Dermis blood vessel endothelial cell (primary cell): ENCODE measurements around the gene CABP1. TPM values are rescaled to one million over a fixed set of nuclear protein-coding genes. Genes with fewer than 3 reads are reported as not detected.

ENCODE experiments used
- DNase-seq: peaks from one replicate; pipeline ENCODE4 v3.0.0; 2010
- total RNA-seq: library from RNA; depleted of rRNA; stranded (reverse); fragments of >200 nt; gene quantifications from 2 replicates; pipeline ENCODE4 v1.2.3, GENCODE V29; 2014

The CABP1 gene
- total RNA-seq, 1 donor from 2014 or later: 0.17 TPM

DNA sequence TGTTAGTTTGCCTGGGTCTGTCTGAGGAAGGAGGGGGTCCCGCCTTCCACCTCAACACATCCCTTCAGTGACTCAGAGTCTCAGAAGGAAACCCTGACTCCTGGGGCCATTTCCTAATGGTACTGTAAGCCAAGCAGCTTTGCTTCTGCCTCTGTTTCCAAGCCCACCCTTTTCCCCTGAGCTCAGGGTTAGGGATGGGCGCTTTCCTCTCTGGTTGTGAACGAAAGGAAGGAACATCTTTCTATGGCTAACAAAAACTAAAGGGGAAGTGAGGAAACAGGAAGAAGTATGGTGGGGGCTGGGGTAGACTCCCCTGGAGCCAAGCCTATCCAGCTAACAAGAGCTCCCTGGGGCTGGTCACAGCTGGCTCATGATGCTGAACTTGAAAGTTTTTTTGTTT lies 58.2 kb downstream of the CABP1 start:
- peak; percentile 68 for DNase-seq

DNA sequence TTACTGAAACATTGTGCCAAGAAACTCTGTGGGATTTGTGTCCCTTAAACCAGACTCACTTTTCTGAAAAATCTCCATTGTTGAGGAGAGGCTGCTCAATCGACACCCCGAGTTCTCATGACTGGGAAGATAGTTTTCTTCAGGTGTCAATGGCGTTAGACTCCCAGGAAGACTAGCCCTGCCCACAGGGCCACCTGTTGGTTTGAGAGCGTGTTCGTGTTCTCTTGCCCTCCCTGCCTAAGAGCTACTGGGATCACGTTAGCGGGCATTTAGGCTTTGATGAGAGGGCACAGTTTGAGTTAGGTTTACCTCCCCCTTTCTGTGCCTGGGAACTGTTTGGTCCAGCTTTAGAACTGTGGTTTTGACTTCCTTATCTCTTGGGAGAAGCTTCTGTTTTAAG lies 59.1 kb downstream of the CABP1 start:
- no peak for DNase-seq

DNA sequence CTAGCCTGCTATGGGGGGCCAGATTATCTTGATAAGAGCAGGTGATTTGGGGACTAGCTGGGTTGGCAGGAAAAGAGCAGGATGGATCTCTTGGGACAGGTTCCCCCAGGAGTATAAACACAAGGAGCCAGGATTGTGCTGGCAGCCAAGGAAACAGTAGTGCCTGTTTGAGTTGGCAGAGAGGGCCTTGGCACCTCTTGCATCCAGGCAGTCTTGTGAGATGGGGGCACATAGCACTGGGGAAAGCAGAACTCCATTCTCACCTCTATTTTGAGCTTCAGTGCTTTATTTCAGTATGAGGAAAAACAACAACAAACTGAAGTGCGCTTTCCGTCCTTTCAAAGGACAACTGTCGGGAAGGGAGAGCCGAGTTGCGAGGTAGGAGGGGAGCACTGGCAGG lies 60.5 kb downstream of the CABP1 start:
- DNase-seq: no peak

DNA sequence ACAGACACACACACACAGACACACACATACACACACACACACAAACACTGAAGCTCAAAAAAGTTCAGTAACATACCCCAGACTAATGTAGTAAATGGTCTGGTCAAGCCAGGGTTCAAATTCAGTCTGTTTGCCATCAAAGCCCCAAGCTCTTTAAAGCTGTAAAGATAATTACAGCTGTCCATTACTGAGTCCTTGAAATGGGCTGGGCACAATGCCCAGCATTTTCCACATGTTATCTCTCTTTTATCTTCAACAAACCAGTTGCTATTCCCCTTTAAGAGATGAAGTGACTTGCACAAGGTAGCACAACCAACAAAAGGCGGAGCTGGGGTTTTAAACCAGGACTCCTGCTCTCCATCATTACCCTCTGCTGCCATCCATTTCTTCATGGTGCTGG lies 62.2 kb downstream of the CABP1 start:
- DNase-seq: no peak

GRCh38 chr12:120703311-120703942 lies 63.0 kb downstream of the CABP1 start:
- no peak for DNase-seq

DNA sequence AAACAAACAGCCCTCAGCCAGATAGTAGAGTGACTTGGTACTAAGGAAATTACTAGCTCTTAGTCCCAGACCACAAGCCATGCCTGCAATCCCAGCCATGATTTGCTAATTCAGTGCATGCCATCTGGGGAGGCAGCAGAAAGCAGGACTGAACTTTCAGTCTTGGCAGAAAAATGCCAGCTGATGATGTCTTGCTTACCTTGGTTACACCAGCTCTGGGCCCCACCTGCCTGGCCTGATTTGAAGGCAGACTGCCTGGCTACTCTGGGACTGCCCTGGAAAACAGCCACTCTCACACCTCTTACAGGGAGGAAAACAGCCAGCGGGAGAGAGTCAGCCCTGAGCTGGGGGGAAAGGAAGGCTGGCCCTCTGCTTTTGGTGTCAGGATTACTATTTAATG lies 65.2 kb downstream of the CABP1 start:
- DNase-seq: no peak

- no peak for DNase-seq
Measured at GRCh38 chr12:120706029-120706428, 65.6 kb downstream of the CABP1 start.

GRCh38 chr12:120708651-120709050 lies 68.2 kb downstream of the CABP1 start:
- no peak for DNase-seq

DNA sequence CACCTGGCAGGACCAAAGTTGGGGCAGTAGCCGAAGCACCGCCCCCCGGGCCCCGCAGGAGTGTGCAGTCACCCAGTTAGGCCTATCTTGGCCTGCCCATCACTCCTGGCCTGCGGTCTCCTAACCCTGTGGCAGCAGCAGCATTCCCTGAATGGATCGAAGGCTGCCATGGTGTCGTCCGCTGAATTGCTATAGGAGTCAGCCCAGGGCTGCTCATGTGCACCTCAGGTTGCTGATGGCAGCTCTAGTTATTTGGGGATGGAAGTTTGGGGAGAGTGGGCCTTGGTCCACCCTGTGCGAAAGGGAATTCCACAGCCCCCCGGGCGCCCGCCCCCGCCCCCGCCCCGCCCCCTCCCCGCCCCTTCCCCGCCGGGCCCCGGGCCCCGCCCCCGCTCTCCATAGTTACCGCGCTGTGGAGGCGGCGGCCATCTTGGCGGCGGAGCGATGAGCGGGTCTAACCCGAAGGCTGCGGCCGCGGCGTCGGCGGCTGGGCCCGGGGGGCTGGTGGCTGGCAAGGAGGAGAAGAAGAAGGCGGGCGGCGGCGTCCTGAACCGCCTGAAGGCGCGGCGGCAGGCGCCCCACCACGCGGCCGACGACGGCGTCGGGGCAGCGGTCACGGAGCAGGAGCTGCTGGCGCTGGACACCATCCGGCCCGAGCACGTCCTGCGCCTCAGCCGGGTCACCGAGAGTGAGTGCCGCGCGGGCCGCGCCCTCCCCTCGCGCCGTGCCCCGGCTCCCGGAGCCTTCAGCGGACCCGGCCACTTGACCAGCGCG lies 69.8 kb downstream of the CABP1 start, which contains the start of gene UNC119B:
Gene UNC119B (plus strand): TSS at position 428 of the 774 bp plus-strand sequence. CDS start 17 bp downstream, at position 445.
- DNase-seq: peak; percentile 60

- DNase-seq: peak; percentile 23
Measured at GRCh38 chr12:120710805-120711296, 70.4 kb downstream of the CABP1 start.

DNA sequence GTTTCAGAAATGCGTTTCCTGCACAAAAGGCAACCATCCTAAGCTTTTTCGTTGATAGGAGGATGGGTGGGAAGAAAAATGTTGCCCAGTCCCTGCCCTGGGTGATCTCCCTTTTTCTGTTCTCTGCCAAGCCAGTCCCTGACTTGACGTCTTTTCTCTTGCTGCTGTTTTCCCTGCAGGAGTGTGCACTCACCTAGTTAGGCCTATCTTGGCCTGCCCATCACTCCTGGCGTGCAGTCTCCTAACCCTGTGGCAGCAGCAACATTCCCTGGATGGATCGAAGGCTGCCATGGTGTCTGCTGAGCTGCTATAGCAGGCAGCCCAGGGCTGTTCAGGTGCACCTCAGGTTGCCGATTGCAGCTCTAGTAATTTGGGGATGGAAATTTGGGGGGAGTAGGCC lies 71.0 kb downstream of the CABP1 start:
- DNase-seq: no peak

DNA sequence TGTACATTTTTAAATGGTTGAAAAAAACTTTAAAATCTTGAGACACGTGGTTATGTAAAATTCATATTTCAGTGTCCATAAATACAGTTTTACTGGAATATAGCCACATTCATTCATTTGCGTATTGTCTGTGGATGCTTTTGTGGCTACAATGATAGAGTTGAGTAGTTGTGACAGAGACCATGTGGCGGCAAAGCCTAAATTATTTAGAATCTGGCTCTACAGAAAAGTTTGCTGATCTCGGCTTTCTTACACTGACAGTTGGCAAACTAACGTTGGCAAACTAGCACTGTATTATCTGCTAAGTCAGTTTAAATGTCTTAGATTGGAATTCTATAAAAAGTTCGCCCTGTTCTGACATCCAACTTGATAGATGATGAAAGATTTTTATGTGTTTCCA lies 72.2 kb downstream of the CABP1 start:
- no peak for DNase-seq

- DNase-seq: peak; percentile 89
Measured at GRCh38 chr12:120713861-120714482, 73.5 kb downstream of the CABP1 start.

Other genes with a start within 250 kb of the CABP1 start
- gene COX6A1, start 202.5 kb upstream of the CABP1 start, total RNA-seq: 363 and 658 TPM in 2 replicates
- 35.6 and 40.0 TPM in 2 replicates for gene TRIAP1, start 194.2 kb upstream of the CABP1 start, total RNA-seq
- 26.2 and 26.9 TPM in 2 replicates for gene GATC, start 194.2 kb upstream of the CABP1 start, total RNA-seq
- gene SRSF9, start 170.9 kb upstream of the CABP1 start, total RNA-seq: 205 and 208 TPM in 2 replicates
- 265 and 287 TPM in 2 replicates for gene DYNLL1, start 144.5 kb upstream of the CABP1 start, total RNA-seq
- gene COQ5, start 111.5 kb upstream of the CABP1 start, total RNA-seq: 30.3 and 34.9 TPM in 2 replicates
- gene RNF10, start 106.3 kb upstream of the CABP1 start, total RNA-seq: 118 and 308 TPM in 2 replicates
- 28.6 and 35.2 TPM in 2 replicates for gene POP5, start 59.2 kb upstream of the CABP1 start, total RNA-seq
- gene MLEC, start 46.5 kb downstream of the CABP1 start, total RNA-seq: 46.5 and 75.1 TPM in 2 replicates
- gene UNC119B, start 69.8 kb downstream of the CABP1 start, total RNA-seq: 22.1 and 35.1 TPM in 2 replicates
- gene ACADS, start 85.2 kb downstream of the CABP1 start, total RNA-seq: 24.7 and 31.0 TPM in 2 replicates